Measurements from ENCODE around the gene GABRQ. TPM values are rescaled to one million over a fixed set of nuclear protein-coding genes. Genes with fewer than 3 reads are reported as not detected.

GABRQ gene
- 0.72 TPM for total RNA-seq

GRCh38 chrX:152637649-152638442, at the start of gene GABRQ:
Gene GABRQ, plus strand, starts transcription at chrX:152637895. Its CDS starts 308 bp downstream, at chrX:152638203.
- ATAC-seq, result peak; percentile 74

- no peak for ATAC-seq
These were observed 49.5 kb upstream of the GABRQ start for GRCh38 chrX:152588206-152588605.

- ATAC-seq, result no peak
These were observed 36.7 kb upstream of the GABRQ start for GRCh38 chrX:152600853-152601633.

GRCh38 chrX:152601848-152602616, 35.7 kb upstream of the GABRQ start:
- ATAC-seq, result no peak

GRCh38 chrX:152614791-152615190, 22.9 kb upstream of the GABRQ start:
- no peak for ATAC-seq

- ATAC-seq, result no peak
These were observed 17.8 kb upstream of the GABRQ start for GRCh38 chrX:152619897-152620296.

- ATAC-seq, result peak; percentile 65
These were observed 5.1 kb upstream of the GABRQ start for GRCh38 chrX:152632445-152633097.

GRCh38 chrX:152635941-152636340, 1.8 kb upstream of the GABRQ start:
- ATAC-seq, result no peak

GRCh38 chrX:152638443-152638904, 779 bp downstream of the GABRQ start:
- no peak for ATAC-seq

GRCh38 chrX:152639426-152639825, 1.7 kb downstream of the GABRQ start:
- ATAC-seq, result peak; percentile 26

- peak; percentile 93 for ATAC-seq
These were observed 2.5 kb downstream of the GABRQ start for GRCh38 chrX:152640034-152640818.

GRCh38 chrX:152641256-152641875, 3.7 kb downstream of the GABRQ start:
- no peak for ATAC-seq

- no peak for ATAC-seq
These were observed 4.3 kb downstream of the GABRQ start for GRCh38 chrX:152641996-152642395.

GRCh38 chrX:152642931-152643564, 5.4 kb downstream of the GABRQ start:
- no peak for ATAC-seq

GRCh38 chrX:152646961-152647360, 9.3 kb downstream of the GABRQ start:
- ATAC-seq, result no peak

GRCh38 chrX:152647978-152648377, 10.3 kb downstream of the GABRQ start:
- no peak for ATAC-seq

GRCh38 chrX:152652060-152652459, 14.4 kb downstream of the GABRQ start:
- no peak for ATAC-seq

GRCh38 chrX:152652467-152652866, 14.8 kb downstream of the GABRQ start:
- no peak for ATAC-seq

GRCh38 chrX:152656087-152656486, 18.4 kb downstream of the GABRQ start:
- ATAC-seq, result no peak

GRCh38 chrX:152656890-152657289, 19.2 kb downstream of the GABRQ start:
- no peak for ATAC-seq

- no peak for ATAC-seq
These were observed 20.6 kb downstream of the GABRQ start for GRCh38 chrX:152658302-152658701.

All from esophagus mucosa (tissue), 1 donor.